HepG2 (cell line): ENCODE data around the gene KCNMA1. TPM values are rescaled to one million over a fixed set of nuclear protein-coding genes. Genes with fewer than 3 reads are reported as not detected.

Experiments
- ATAC-seq: fragments of 200-7000 bp; cut with Tn5 transposase; 3 replicates; pipeline ENCODE4 v1.9.1; 2020; ENCODE audit warnings: mild to moderate bottlenecking, moderate library complexity
- BruUV-seq: library from RNA; stranded (reverse); fragments of 400-500 nt; replicated peaks from 2 replicates; lab custom pipeline; 2021; lab: Mats Ljungman, UMichigan
- CTCF ChIA-PET: fragments of 300-600 bp; formaldehyde crosslinking; extraction: SDS; loops from one replicate; lab custom pipeline; 2021; ENCODE audit warnings: low total read pairs, inconsistent platforms, low intra/inter-chr PET ratio; lab: Yijun Ruan, JAX
- POLR2A ChIA-PET: fragments of 350-600 bp; sonication (Branson Sonifier 250); formaldehyde crosslinking; loops from one replicate; lab custom pipeline; 2020; ENCODE audit warnings: antibody characterized with exemption, inconsistent platforms; lab: Yijun Ruan, JAX
- DNase-seq: peaks from one replicate; pipeline ENCODE4 v3.0.0-alpha.2; 2015; ENCODE audit warnings: low spot score
- FAIRE-seq: peaks from 3 replicates; lab custom pipeline; 2011; peaks lifted over from hg19 to GRCh38; lab: Jason Lieb, UNC
- H2AFZ ChIP-seq: one replicate; pipeline ENCODE4 v1.6.1; 2011; ENCODE audit warnings: low read length, inconsistent platforms
- H3K27ac ChIP-seq: fragments of 300-600 bp; 3 replicates; pipeline ENCODE4 v1.8.0; 2011; ENCODE audit warnings: mixed run types, mild to moderate bottlenecking, mixed read lengths, low read length, inconsistent platforms; ENCODE audit not compliant: insufficient read depth; ENCODE audit errors: extremely low read length
- H3K27me3 ChIP-seq, 2 experiments: fragments of 200-600 bp in 1 of 2; 2 replicates in 1 of 2; 3 replicates in 1 of 2; pipeline versions ENCODE4 v1.6.0 to v1.8.0; 2011; ENCODE audit warnings: low read length in 2 of 2, mild to moderate bottlenecking in 2 of 2, moderate library complexity in 2 of 2, inconsistent platforms in 1 of 2; ENCODE audit not compliant: insufficient read depth in 2 of 2, control insufficient read depth in 1 of 2
- H3K36me3 ChIP-seq, 2 experiments: fragments of 200-600 bp in 1 of 2; replicated peaks in 1 of 2; 2 replicates in 1 of 2; 3 replicates in 1 of 2; pipeline versions ENCODE4 v1.5.1 to v1.8.0; 2011; ENCODE audit warnings: low read length in 2 of 2, inconsistent platforms in 1 of 2; ENCODE audit not compliant: insufficient read depth in 2 of 2, control insufficient read depth in 1 of 2
- H3K4me1 ChIP-seq: 2 replicates; pipeline ENCODE4 v1.5.1; 2012; ENCODE audit warnings: low read length, inconsistent platforms; ENCODE audit not compliant: insufficient read depth
- H3K4me2 ChIP-seq: 2 replicates; pipeline ENCODE4 v1.6.0; 2011; ENCODE audit warnings: low read depth, low read length, inconsistent platforms
- H3K4me3 ChIP-seq, 3 experiments: fragments of 200-600 bp in 1 of 3; sonication (generic), shearing (Covaris generic) in 1 of 3; replicated peaks in 1 of 3; 2 replicates each; pipeline ENCODE4 v1.5.1; 2011 to 2016; ENCODE audit warnings: low read length in 3 of 3, inconsistent platforms in 2 of 3, low read depth in 2 of 3, mild to moderate bottlenecking in 2 of 3, control low read depth in 1 of 3, mixed read lengths in 1 of 3; ENCODE audit not compliant: insufficient read depth in 1 of 3
- H3K79me2 ChIP-seq: one replicate; pipeline ENCODE4 v1.6.1; 2011; ENCODE audit warnings: low read length, inconsistent platforms; ENCODE audit not compliant: insufficient read depth
- H3K9ac ChIP-seq: 2 replicates; pipeline ENCODE4 v1.6.0; 2011; ENCODE audit warnings: mild to moderate bottlenecking, low read depth, low read length, inconsistent platforms; ENCODE audit not compliant: insufficient read depth
- H3K9me3 ChIP-seq: 2 replicates; pipeline ENCODE4 v1.5.1; 2012; ENCODE audit warnings: mild to moderate bottlenecking, low read length
- H4K20me1 ChIP-seq: 2 replicates; pipeline ENCODE4 v1.6.0; 2011; ENCODE audit warnings: inconsistent platforms, mild to moderate bottlenecking, low read length, moderate library complexity; ENCODE audit not compliant: insufficient read depth
- ASH2L ChIP-seq: fragments of 300-600, 200-600 bp; sonication (generic); IDR thresholded peaks from 2 replicates; pipeline ENCODE4 v1.7.0; 2017; ENCODE audit warnings: low read depth, mild to moderate bottlenecking, moderate library complexity, mixed read lengths, low read length; ENCODE audit not compliant: insufficient read length
- ATAD3A ChIP-seq: sonication (generic); formaldehyde crosslinking; IDR thresholded peaks from 2 replicates; pipeline ENCODE4 v1.4.0; 2020; ENCODE audit warnings: missing genetic modification reagents
- ATF7-NPFF ChIP-seq: sonication (generic); formaldehyde crosslinking; IDR thresholded peaks from 2 replicates; pipeline ENCODE4 v1.8.1; 2023; ENCODE audit warnings: mild to moderate bottlenecking, low read depth, missing genetic modification reagents, moderate library complexity
- FOSL1 ChIP-seq: sonication (generic); formaldehyde crosslinking; IDR thresholded peaks from 2 replicates; pipeline ENCODE4 v1.9.0; 2021; ENCODE audit warnings: missing genetic modification reagents, borderline replicate concordance
- FOSL2 ChIP-seq: sonication (generic); formaldehyde crosslinking; IDR thresholded peaks from 2 replicates; pipeline ENCODE4 v1.4.0; 2020; ENCODE audit warnings: missing genetic modification reagents
- HNRNPH1 ChIP-seq: fragments of 200-400 bp; formaldehyde crosslinking; optimal IDR thresholded peaks from 2 replicates; pipeline ENCODE3; 2017; ENCODE audit warnings: mild to moderate bottlenecking, low read depth, low read length
- TGIF2 ChIP-seq: IDR thresholded peaks from 2 replicates; pipeline ENCODE4 v1.6.1; 2016; ENCODE audit warnings: control low read depth, missing compliant biosample characterization
- THAP9 ChIP-seq: sonication (generic); formaldehyde crosslinking; IDR thresholded peaks from 2 replicates; pipeline ENCODE4; 2020; ENCODE audit warnings: missing genetic modification reagents, mild to moderate bottlenecking, borderline replicate concordance
- ZBTB39 ChIP-seq: sonication (generic); formaldehyde crosslinking; IDR thresholded peaks from 2 replicates; pipeline ENCODE4 v1.5.0; 2020; ENCODE audit warnings: missing genetic modification reagents
- ZNF335 ChIP-seq: sonication (generic); formaldehyde crosslinking; IDR thresholded peaks from 2 replicates; pipeline ENCODE4 v1.4.0; 2020; ENCODE audit warnings: missing genetic modification reagents
- ZNF34 ChIP-seq: sonication (generic); formaldehyde crosslinking; IDR thresholded peaks from 2 replicates; pipeline ENCODE4 v1.4.0; 2020; ENCODE audit warnings: mild to moderate bottlenecking, missing genetic modification reagents, borderline replicate concordance
- ZNF552 ChIP-seq: sonication (generic); formaldehyde crosslinking; IDR thresholded peaks from 2 replicates; pipeline ENCODE4 v1.9.0; 2022; ENCODE audit warnings: missing genetic modification reagents, mild to moderate bottlenecking, borderline replicate concordance
- ZNF556 ChIP-seq: sonication (generic); formaldehyde crosslinking; IDR thresholded peaks from 2 replicates; pipeline ENCODE4 v1.4.0; 2020; ENCODE audit warnings: mild to moderate bottlenecking, missing genetic modification reagents, borderline replicate concordance
- ZNF639 ChIP-seq: conservative IDR thresholded peaks from 2 replicates; pipeline ENCODE4 v1.6.1; 2018; ENCODE audit warnings: missing genetic modification reagents
- ZNF788 ChIP-seq: sonication (generic); formaldehyde crosslinking; IDR thresholded peaks from 2 replicates; pipeline ENCODE4 v1.5.0; 2020; ENCODE audit warnings: mild to moderate bottlenecking, missing genetic modification reagents, borderline replicate concordance
- WGBS: methylation state at CpG from one replicate; pipeline ENCODE4 v1.1.6; 2017; ENCODE audit warnings: low lambda C conversion rate; 5-methylcytosine and 5-hydroxymethylcytosine counted together
- in situ Hi-C: cut with HindIII; loops from 2 replicates; pipeline ENCODE4 v1.10.0; 2017; ENCODE audit warnings: low pct_unique_long_range_greater_than_20kb; ENCODE audit not compliant: extremely low pct_ligation_motif_present
- intact Hi-C: fragments of 100-400 bp; cut with micrococcal nuclease; formaldehyde crosslinking; loops from one replicate; pipeline ENCODE4 v1.10.0; 2022; ENCODE audit not compliant: unreplicated experiment
- polyA plus RNA-seq, 8 experiments: library from polyadenylated mRNA; depleted of rRNA in 3 of 8; stranded (reverse) in 7 of 8; unstranded in 1 of 8; fragments of >200 nt; fragmentation: Illumina TruSeq in 4 of 8; extraction: Trizol in 4 of 8; gene quantifications; 2 replicates each; pipeline versions ENCODE4 v1.2.1 to v1.2.3, GENCODE V29; 2011 to 2016; ENCODE audit warnings: low read depth in 4 of 8, missing spikeins in 1 of 8, mixed read lengths in 1 of 8; ENCODE audit not compliant: insufficient read depth in 1 of 8
- total RNA-seq, 5 experiments: library from RNA; depleted of rRNA; stranded (reverse); fragments of >200 nt; fragmentation: Illumina TruSeq; extraction: Trizol; gene quantifications; 2 replicates each; pipeline ENCODE4 v1.2.3, GENCODE V29; 2016; ENCODE audit warnings: low read depth in 1 of 5
- TF ChIP-seq, protein P1 (sequence below): sonication (generic); formaldehyde crosslinking; IDR thresholded peaks from 2 replicates; pipeline ENCODE4 v1.8.0; 2022; ENCODE audit warnings: missing genetic modification reagents, mild to moderate bottlenecking, inconsistent platforms, borderline replicate concordance

Gene KCNMA1
- total and polyA plus RNA-seq, 2 of the 13 experiments (the other 11 are each of a cell fraction or from before 2014, with no cell fraction given): 0.02 TPM; not detected in 1

DNA sequence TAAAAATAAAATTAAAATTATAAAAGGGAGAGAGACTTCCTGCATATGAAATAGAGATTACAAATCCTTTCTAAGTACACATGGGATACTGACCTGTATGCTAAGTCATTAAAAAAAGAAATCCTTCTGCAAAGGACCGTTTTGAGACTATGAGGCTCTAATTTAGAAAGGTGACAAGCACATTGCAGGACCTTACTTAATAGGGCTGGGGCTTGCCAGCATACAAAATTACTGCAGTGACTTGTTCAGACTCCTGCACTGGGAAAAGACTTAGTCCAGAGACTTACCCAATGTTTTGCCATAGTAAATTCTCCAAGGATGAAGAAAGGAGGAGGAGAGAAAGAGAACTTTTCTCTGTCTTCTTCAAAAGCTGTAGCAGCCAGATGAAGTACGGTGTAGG lies 193.6 kb downstream of the KCNMA1 start (continued):
- no peak for TF ChIP-seq ZNF788
- TF ChIP-seq, protein P1, sequence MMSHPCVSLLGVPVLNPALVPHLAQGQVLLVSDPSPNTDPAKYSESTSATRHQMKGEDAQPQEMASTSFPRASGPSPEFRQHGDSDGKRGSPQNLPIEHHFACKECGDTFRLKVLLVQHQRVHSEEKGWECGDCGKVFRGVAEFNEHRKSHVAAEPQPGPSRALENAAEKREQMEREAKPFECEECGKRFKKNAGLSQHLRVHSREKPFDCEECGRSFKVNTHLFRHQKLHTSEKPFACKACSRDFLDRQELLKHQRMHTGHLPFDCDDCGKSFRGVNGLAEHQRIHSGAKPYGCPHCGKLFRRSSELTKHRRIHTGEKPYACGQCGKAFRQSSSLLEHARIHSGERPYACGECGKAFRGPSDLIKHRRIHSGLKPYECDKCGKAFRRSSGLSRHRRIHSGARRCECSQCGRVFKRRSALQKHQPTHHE: no peak
- TF ChIP-seq ZNF552 (CRISPR knock-in tag): no peak
- TF ChIP-seq THAP9 (CRISPR knock-in tag): no peak
- TF ChIP-seq ATAD3A (CRISPR knock-in tag): no peak

- FAIRE-seq: no peak
- Histone ChIP-seq H4K20me1 (no peaks in the 10 kb centered on the region), H3K9me3 (no peaks in the 10 kb centered on the region), H3K36me3 (no peaks in the 10 kb centered on the region), H2AFZ (no peak overlapping the region), H3K27ac (no peak overlapping the region), H3K79me2 (no peaks in the 10 kb centered on the region), H3K4me1 (no peaks in the 10 kb centered on the region), H3K4me2 (no peak overlapping the region), H3K27me3 (no peaks in the 10 kb centered on the region), H3K4me3 (no peak overlapping the region), H3K9ac (no peak overlapping the region)
- POLR2A ChIA-PET: no interaction called here
- TF ChIP-seq ZNF335 (no peak), ZNF639 (no peak), ZNF556 (CRISPR knock-in tag) (no peak), ZNF34 (CRISPR knock-in tag) (no peak), HNRNPH1 (no peak), ASH2L (no peak), ZBTB39 (CRISPR knock-in tag) (no peak), FOSL1 (CRISPR knock-in tag) (no peak), FOSL2 (CRISPR knock-in tag) (no peak), TGIF2 (CRISPR knock-in tag) (no peak), ATF7-NPFF (CRISPR knock-in tag) (no peak)
- intact Hi-C loops (no loop called here), in situ Hi-C loops (no loop called here)
- no peak for ATAC-seq
- CTCF ChIA-PET: no interaction called here
- no TSS peak for BruUV-seq
- 4% methylated on average over 6 of the region's 6 CpGs for WGBS
- no peak for DNase-seq
Observed at GRCh38 chr10:77442699-77443189, 194.9 kb downstream of the KCNMA1 start.
